ENCODE data around the gene WDFY2. TPM values are rescaled to one million over a fixed set of nuclear protein-coding genes. Genes with fewer than 3 reads are reported as not detected.

Gene WDFY2
- total and polyA plus RNA-seq, 7 donors = 0.66 to 5.3 (median 1.7) TPM

- Histone ChIP-seq H3K4me3 (no peak overlapping the region), H3K4me1 (peaks cover 15% of the 10 kb centered on the region), H3K36me3 (ENCODE audit: insufficient read depth in 1 of 2, low read depth in 1 of 2) (no peaks in the 10 kb centered on the region), H3K27ac (no peak overlapping the region), H3K27me3 (ENCODE audit: insufficient read depth in 3 of 3, low read length in 2 of 3) (no peaks in the 10 kb centered on the region), H3K9me3 (no peaks in the 10 kb centered on the region)
- 81 to 88% (median 84%) methylated on average over 2 of the region's 2 CpGs for WGBS, 3 donors
- no peak for TF ChIP-seq CTCF (IDR thresholded peaks at IDR 0.05)
- ATAC-seq (no peak), DNase-seq (no peak)
- intact Hi-C loops (cut with DNase I) = no loop called here
Observed at GRCh38 chr13:51629491-51630287, 45.4 kb downstream of the WDFY2 start.

- H3K27me3 ChIP-seq (ENCODE audit: insufficient read depth in 3 of 3, low read length in 2 of 3) = no peaks in the 10 kb centered on the region
- intact Hi-C loops (cut with DNase I) = no loop called here
- H3K27ac ChIP-seq = no peak overlapping the region
- 91 to 98% (median 94%) methylated on average over 2 of the region's 2 CpGs for WGBS, 3 donors
- no peaks in the 10 kb centered on the region for H3K9me3 ChIP-seq
- peaks cover 15% of the 10 kb centered on the region for H3K4me1 ChIP-seq
- DNase-seq (no peak), ATAC-seq (no peak)
- no peak for TF ChIP-seq CTCF (IDR thresholded peaks at IDR 0.05)
- H3K36me3 ChIP-seq (ENCODE audit: insufficient read depth in 1 of 2, low read depth in 1 of 2) = no peaks in the 10 kb centered on the region
- H3K4me3 ChIP-seq = no peak overlapping the region
Observed at GRCh38 chr13:51630288-51630615, 46.0 kb downstream of the WDFY2 start.

GRCh38 chr13:51632591-51633362 is 48.5 kb downstream of the WDFY2 start:
- Histone ChIP-seq H3K9me3 (no peaks in the 10 kb centered on the region), H3K4me1 (no peaks in the 10 kb centered on the region), H3K27ac (no peak overlapping the region), H3K36me3 (ENCODE audit: insufficient read depth in 1 of 2, low read depth in 1 of 2) (no peaks in the 10 kb centered on the region), H3K27me3 (ENCODE audit: insufficient read depth in 3 of 3, low read length in 2 of 3) (no peaks in the 10 kb centered on the region), H3K4me3 (no peak overlapping the region)
- DNase-seq (no peak), ATAC-seq (no peak)
- WGBS, 3 donors = 39 to 59% (median 47%) methylated on average over 3 of the region's 3 CpGs
- TF ChIP-seq CTCF (IDR thresholded peaks at IDR 0.05) = no peak
- intact Hi-C loops (cut with DNase I) = no loop called here

- Histone ChIP-seq H3K36me3 (ENCODE audit: insufficient read depth in 1 of 2, low read depth in 1 of 2) (no peaks in the 10 kb centered on the region), H3K9me3 (no peaks in the 10 kb centered on the region), H3K4me3 (no peak overlapping the region), H3K4me1 (no peaks in the 10 kb centered on the region), H3K27ac (no peak overlapping the region), H3K27me3 (ENCODE audit: insufficient read depth in 3 of 3, low read length in 2 of 3) (no peaks in the 10 kb centered on the region)
- no peak for ATAC-seq
- 66 to 79% (median 74%) methylated on average over 12 of the region's 12 CpGs for WGBS, 3 donors
- DNase-seq = no peak
- intact Hi-C loops (cut with DNase I) = no loop called here
- TF ChIP-seq CTCF (IDR thresholded peaks at IDR 0.05) = no peak
Observed at GRCh38 chr13:51635137-51635878, 51.0 kb downstream of the WDFY2 start.

Data from psoas muscle (tissue), 8 donors.